Femur (tissue), 1 donor: ENCODE measurements around the gene PIP5KL1.

Source experiments
- DNase-seq: peaks from one replicate; pipeline ENCODE4 v3.0.0-alpha.2; 2017

Gene PIP5KL1

GRCh38 chr9:127947841-127948710 is 17.5 kb upstream of the PIP5KL1 start:
- DNase-seq = no peak

- no peak for DNase-seq
Observed at GRCh38 chr9:127946728-127947127, 16.2 kb upstream of the PIP5KL1 start.

GRCh38 chr9:127945942-127946341 is 15.4 kb upstream of the PIP5KL1 start:
- no peak for DNase-seq

DNA sequence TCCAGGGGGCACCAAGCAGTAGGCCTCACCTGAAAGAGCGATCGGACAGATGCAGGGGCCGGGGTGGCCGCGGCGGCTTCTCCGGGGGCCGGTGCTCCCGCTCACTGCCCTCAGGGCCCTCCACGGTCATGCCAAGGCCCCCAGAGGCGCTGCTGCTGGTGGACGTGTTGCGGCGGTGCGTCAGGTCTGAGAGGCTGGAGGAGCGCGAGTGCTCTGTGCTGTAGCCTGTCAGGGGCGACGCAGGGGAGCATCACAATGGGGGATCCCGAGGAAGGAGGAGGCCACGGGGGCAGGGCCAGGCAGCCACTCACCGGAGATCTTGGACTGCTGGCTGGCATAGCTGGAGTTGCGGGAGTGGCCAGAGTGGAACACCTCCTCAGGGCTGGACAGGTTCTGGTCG is 14.8 kb upstream of the PIP5KL1 start:
- no peak for DNase-seq

DNA sequence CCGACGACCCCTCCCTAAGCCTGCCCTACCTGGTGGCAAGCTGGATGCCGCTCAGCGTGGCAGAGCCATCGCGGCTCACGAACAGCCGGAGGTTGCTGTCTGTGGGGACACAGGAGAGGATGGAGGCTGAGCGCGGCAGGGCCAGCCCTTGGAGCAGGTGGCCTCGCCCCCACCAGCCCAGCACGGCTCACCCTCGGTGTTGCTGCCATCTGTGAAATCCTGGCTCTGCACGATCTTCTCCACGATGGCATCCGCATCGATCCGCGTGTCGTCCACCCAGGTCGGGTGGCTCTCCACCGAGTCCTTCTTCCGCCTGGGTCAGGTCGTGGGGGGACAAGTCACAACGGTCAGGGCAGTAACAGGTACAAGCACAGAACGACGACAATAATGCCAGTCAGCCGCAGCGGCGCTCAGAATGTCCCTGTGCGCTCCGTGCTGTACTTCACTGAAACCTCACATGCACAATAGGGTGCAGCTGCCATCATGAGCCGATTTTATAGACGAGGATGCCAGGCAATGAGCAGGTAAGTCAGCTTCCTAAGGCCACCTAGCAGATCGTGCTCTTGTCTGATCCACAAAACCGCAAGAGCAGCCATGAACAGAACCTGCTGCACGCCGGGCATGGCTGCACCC is 14.1 kb upstream of the PIP5KL1 start:
- DNase-seq = no peak

DNA sequence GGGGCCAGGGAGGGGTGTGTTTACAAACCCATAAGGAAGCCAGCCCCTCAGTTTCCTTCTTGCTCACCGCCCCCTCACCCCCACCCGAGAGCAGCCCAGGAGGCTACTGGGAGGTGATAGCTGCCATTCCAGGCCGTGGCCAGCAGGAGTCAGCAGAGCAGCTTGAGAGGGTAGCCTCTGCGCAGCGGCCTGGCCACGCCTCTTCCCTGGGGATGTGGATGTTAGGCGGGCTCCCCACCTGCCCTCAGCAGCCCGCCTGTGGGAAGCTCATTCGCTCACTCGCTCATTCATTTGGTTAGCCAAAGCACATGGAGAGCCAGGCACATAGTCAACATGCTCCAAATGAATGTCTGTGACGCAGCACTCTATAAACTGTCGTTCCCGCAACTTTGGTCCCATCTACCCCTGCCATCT is 13.2 kb upstream of the PIP5KL1 start:
- DNase-seq = peak; percentile 88

- DNase-seq = no peak
Observed at GRCh38 chr9:127943011-127943662, 12.6 kb upstream of the PIP5KL1 start.

DNA sequence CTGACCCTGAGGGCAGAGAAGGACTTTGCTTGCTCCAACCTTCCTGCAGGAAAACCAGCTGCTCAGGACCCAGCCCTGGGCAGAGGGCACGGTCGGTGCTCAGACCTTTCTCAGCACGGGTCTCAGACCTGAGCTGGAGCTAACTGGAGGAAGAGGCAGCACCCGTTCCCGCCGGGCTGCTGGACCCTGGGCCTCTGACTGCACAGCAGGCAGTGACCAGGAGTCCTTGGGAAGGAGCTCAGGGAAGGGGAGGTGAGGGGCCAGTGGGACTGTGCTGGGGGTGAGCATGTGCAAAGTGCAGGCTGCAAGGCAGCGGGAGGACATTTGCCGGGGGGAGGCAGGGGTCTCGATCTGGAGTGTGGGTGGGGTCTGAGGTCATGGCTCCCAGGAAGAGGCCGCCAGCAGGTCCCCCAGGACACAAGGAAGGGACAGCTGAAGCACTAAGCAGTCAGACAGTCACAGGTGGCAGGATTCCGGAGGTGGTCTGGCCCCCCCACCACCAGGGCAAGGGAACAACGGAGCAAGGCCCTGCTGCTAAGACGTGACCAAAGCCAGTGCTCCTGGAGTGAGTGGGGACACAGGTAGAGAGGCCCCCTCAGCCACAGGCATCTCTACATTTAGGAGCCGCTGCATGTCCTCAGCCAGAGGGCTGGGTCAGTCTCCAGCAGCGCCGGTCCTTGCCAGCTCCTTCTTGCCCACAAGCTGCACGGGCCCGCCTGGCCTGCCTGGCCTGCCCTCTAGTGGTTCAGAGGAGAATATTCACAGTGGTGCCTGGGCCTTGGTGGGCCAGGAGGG is 11.8 kb upstream of the PIP5KL1 start:
- DNase-seq = peak; percentile 77

GRCh38 chr9:127941961-127942215 is 11.3 kb upstream of the PIP5KL1 start:
- DNase-seq = no peak

GRCh38 chr9:127941062-127941960 is 10.7 kb upstream of the PIP5KL1 start:
- DNase-seq = no peak

- DNase-seq = no peak
Observed at GRCh38 chr9:127940593-127940992, 10.0 kb upstream of the PIP5KL1 start.

DNA sequence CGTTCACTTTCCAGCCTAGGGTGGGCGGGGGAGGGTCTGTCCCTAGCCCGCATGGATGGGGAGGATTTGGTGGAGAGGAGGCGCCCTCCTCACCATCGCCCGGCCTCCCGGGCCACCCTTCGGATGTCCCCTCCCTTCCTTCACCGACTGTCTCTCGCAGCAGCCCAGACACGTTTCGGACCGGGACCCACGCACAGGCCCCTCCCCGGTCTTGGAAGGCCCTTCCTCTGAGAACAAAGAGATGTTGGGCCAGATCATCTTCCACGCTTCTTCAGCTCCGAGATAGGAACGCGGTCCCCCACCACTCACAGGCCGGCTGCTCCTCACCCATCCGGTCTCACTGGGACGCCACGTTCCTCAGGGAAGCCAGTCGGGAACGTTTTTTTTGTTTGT is 7.7 kb upstream of the PIP5KL1 start:
- DNase-seq = no peak

GRCh38 chr9:127937388-127938297 is 7.1 kb upstream of the PIP5KL1 start, which contains the start of gene DPM2:
DPM2 (minus strand) TSS chr9:127937854; CDS start chr9:127937820, 34 bp downstream.
- DNase-seq = peak; percentile 93

DNA sequence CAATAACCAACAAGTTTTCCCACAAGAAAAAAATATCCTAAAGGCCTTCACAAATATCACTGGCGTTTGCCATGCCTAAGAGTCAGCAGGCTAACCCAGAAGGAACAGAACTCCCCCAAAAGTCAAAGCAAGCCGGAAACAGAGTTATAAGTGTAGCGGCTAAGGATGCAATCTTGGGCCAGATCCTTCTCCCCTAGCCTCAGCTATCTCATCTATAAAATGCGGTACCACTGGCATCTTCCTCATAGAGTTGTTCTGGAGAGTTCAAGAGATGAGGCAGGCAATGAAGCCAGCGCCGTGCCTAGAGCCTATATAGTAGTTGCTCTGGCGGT is 6.4 kb upstream of the PIP5KL1 start:
- DNase-seq = no peak

- no peak for DNase-seq
Observed at GRCh38 chr9:127936347-127936852, 5.8 kb upstream of the PIP5KL1 start.

GRCh38 chr9:127935765-127936221 is 5.2 kb upstream of the PIP5KL1 start:
- DNase-seq = no peak

- DNase-seq = no peak
Observed at GRCh38 chr9:127934986-127935385, 4.4 kb upstream of the PIP5KL1 start.

DNA sequence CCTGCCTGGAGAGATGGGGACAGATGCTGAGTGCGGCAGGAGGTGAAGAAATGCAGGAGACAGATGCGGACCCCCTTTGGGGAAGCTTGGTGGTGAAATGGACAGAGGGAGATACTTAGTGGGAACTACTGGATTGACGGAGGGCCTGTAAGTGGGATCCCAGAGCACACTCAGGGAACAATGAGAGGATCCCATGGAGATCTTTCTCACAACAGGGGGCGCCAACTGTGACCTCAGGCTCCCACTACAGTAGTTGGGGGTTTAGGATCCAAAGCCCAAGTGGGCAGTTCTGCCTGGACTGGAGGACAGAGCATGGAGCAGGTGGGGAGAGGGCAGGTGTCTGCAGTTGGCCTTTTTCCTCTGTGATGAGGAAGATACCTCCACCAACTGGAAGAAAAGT is 3.7 kb upstream of the PIP5KL1 start:
- DNase-seq = no peak

DNA sequence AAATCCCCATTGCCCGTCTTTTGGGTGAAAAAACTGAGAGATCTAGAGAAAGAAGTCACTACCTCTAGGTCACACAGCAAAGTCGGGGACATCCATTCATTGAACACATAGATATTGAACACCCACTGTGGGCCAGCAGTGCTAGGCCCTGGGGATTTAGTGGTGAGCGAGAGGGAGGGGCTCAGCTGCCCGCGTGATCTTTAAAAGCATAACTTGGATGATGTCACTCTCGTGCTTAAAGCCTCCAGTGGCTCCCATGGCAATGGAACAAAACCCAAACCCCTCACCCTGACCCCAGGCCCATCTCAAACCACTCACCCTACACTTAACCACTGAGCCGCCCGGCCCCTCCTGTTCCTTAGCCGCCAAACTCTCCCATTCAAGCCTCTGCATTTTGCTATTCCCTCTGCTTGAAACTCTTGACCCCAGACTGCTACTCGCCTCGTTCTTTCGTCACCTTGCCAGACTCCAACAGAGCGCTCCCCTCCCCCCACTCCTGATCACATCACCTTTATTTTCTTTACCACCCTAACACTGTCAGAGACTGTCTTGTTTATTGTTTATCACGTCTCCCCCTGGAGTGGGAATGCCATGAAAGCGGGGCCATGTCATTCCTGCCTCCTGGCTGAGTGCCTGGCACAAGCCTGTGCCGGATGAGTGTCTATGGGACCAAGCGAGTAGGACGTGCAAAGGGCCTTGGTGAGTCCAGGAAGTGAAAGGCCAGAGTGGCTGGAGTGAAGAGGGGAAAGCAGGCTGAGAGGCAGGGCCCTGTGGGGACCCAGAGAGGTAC is 710 bp upstream of the PIP5KL1 start:
- no peak for DNase-seq

- DNase-seq = no peak
Observed at GRCh38 chr9:127929625-127929979, 975 bp downstream of the PIP5KL1 start.
